HG03103 (cell line): ENCODE measurements around the gene KCTD6.

ENCODE experiments used
- ATAC-seq: cut with Tn5 transposase; IDR thresholded peaks from one replicate; pipeline ENCODE4 v1.9.1; 2021; ENCODE audit warnings: low read depth; ENCODE audit not compliant: unreplicated experiment

KCTD6 gene

DNA sequence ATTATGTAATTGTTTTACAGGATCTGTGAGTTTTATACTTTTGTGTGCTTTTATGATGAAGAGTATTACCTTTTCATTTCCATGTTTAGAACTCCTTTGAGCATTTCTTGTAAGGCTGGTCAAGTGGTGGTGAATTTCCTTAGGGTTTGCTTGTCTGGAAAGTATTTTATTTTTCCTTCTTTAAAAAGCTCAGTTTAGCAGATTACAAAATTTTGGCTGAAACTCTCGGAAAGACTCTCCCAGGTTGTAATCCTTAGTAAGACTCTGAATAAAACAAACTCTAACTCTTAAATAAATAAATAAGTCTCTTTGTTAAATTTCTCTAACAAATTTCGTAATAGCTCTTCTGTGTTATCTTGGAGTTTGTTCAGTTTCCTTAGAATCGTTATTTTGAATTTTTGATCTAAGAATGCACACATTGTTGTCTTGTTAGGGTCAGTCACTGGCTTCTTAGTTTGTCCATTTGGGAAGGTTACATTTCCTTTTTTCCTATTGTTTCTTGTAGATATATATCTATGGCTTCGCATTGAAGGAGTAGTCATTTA lies 59.8 kb downstream of the KCTD6 start:
- no peak for ATAC-seq
